Suprapubic skin (tissue), 4 donors: ENCODE data around the gene GAS2L3. TPM values are rescaled to one million over a fixed set of nuclear protein-coding genes. Genes with fewer than 3 reads are reported as not detected.
"Not testable (repeated sequence)": the region's sequence is repeated elsewhere in the genome, so short reads cannot be mapped to it uniquely, and the experiment has no call there.

Experiments used
- DNase-seq, 2 donors: peaks; one replicate each; pipeline ENCODE4 v3.0.0-alpha.2; 2019; ENCODE audit warnings: low spot score in 2 of 2
- H3K27ac ChIP-seq: fragments of 200-600 bp; sonication (generic); one replicate; pipeline ENCODE4 v1.5.1; 2019
- H3K27me3 ChIP-seq: fragments of 200-600 bp; sonication (generic); one replicate; pipeline ENCODE4 v1.5.1; 2019
- H3K36me3 ChIP-seq: fragments of 200-600 bp; sonication (generic); one replicate; pipeline ENCODE4 v1.5.1; 2019
- H3K4me1 ChIP-seq: fragments of 200-600 bp; sonication (generic); one replicate; pipeline ENCODE4 v1.5.1; 2019
- H3K4me3 ChIP-seq: fragments of 200-600 bp; sonication (generic); one replicate; pipeline ENCODE4 v1.5.1; 2019; ENCODE audit warnings: mild to moderate bottlenecking
- H3K9me3 ChIP-seq: fragments of 200-600 bp; sonication (generic); one replicate; pipeline ENCODE4 v1.5.1; 2019
- CTCF ChIP-seq, 2 donors: fragments of 200-600 bp in 1 of 2; fragments of 450-650 bp in 1 of 2; sonication (generic) in 1 of 2; IDR thresholded peaks; one replicate each; pipeline ENCODE4 v1.5.1; 2016 to 2019; ENCODE audit warnings: antibody characterized with exemption in 2 of 2, mild to moderate bottlenecking in 1 of 2, moderate library complexity in 1 of 2
- EP300 ChIP-seq: sonication (generic); formaldehyde crosslinking; IDR thresholded peaks from one replicate; pipeline ENCODE4 v1.6.1; 2017; ENCODE audit warnings: antibody characterized with exemption
- POLR2A ChIP-seq, 2 donors: fragments of 450-650 bp; IDR thresholded peaks; one replicate each; pipeline ENCODE4 v1.6.1; 2017; ENCODE audit warnings: antibody characterized with exemption in 2 of 2, mild to moderate bottlenecking in 2 of 2, moderate library complexity in 2 of 2
- POLR2AphosphoS5 ChIP-seq, 3 donors: sonication (generic); formaldehyde crosslinking; IDR thresholded peaks; one replicate each; pipeline ENCODE4 v1.6.1; 2017; ENCODE audit warnings: antibody characterized with exemption in 3 of 3
- WGBS: methylation state at CpG from one replicate; pipeline ENCODE4 v1.1.5; 2018; 5-methylcytosine and 5-hydroxymethylcytosine counted together
- total RNA-seq, 4 donors: library from RNA; depleted of rRNA; stranded (reverse); fragments of >200 nt; gene quantifications; one replicate each; pipeline ENCODE4 v1.1.0, GENCODE V29; 2016

Gene GAS2L3
- total RNA-seq, 4 donors from 2014 or later, result 5.1 to 14.3 (median 5.7) TPM

- Histone ChIP-seq H3K27ac (no peak overlapping the region), H3K27me3 (no peaks in the 10 kb centered on the region), H3K36me3 (no peaks in the 10 kb centered on the region), H3K4me1 (no peaks in the 10 kb centered on the region), H3K9me3 (peaks cover 1% of the 10 kb centered on the region), H3K4me3 (peak overlapping the region; percentile 13)
- no peak for DNase-seq
- WGBS, result 48% methylated on average over 5 of the region's 5 CpGs
- no peak for TF ChIP-seq EP300
Measured at GRCh38 chr12:100593490-100593889, 20.0 kb downstream of the GAS2L3 start.

- Histone ChIP-seq H3K27me3 (no peaks in the 10 kb centered on the region), H3K27ac (no peak overlapping the region), H3K4me1 (no peaks in the 10 kb centered on the region), H3K36me3 (no peaks in the 10 kb centered on the region), H3K4me3 (no peak overlapping the region), H3K9me3 (no peaks in the 10 kb centered on the region)
- WGBS, result 85% methylated on average over 1 of the region's 1 CpG
- no peak for TF ChIP-seq CTCF (IDR thresholded peaks at IDR 0.05)
- TF ChIP-seq POLR2AphosphoS5 (IDR thresholded peaks at IDR 0.05), result no peak
- TF ChIP-seq POLR2A (IDR thresholded peaks at IDR 0.05), result no peak
- TF ChIP-seq EP300, result no peak
- DNase-seq, result no peak
Measured at GRCh38 chr12:100601626-100602025, 28.1 kb downstream of the GAS2L3 start.

GRCh38 chr12:100602997-100603396, 29.5 kb downstream of the GAS2L3 start:
- not testable (repeated sequence) for DNase-seq, H3K27me3 ChIP-seq, H3K4me3 ChIP-seq, H3K27ac ChIP-seq, H3K9me3 ChIP-seq, H3K36me3 ChIP-seq, H3K4me1 ChIP-seq
- WGBS, result 81% methylated on average over 1 of the region's 1 CpG

- Histone ChIP-seq H3K4me3 (no peak overlapping the region), H3K27me3 (no peaks in the 10 kb centered on the region), H3K9me3 (no peaks in the 10 kb centered on the region), H3K4me1 (no peaks in the 10 kb centered on the region), H3K36me3 (peaks cover 6% of the 10 kb centered on the region), H3K27ac (no peak overlapping the region)
- DNase-seq, result no peak
- TF ChIP-seq EP300 (no peak), POLR2A (IDR thresholded peaks at IDR 0.05) (no peak), CTCF (IDR thresholded peaks at IDR 0.05) (no peak), POLR2AphosphoS5 (IDR thresholded peaks at IDR 0.05) (no peak)
- 100% methylated on average over 1 of the region's 1 CpG for WGBS
Measured at GRCh38 chr12:100608776-100609175, 35.3 kb downstream of the GAS2L3 start.

- Histone ChIP-seq H3K9me3 (no peaks in the 10 kb centered on the region), H3K27ac (no peak overlapping the region), H3K4me3 (no peak overlapping the region), H3K4me1 (no peaks in the 10 kb centered on the region), H3K27me3 (no peaks in the 10 kb centered on the region), H3K36me3 (peaks cover 6% of the 10 kb centered on the region)
- DNase-seq, result no peak
- 81% methylated on average over 4 of the region's 4 CpGs for WGBS
- TF ChIP-seq EP300 (no peak), POLR2AphosphoS5 (IDR thresholded peaks at IDR 0.05) (no peak), POLR2A (IDR thresholded peaks at IDR 0.05) (no peak), CTCF (IDR thresholded peaks at IDR 0.05) (no peak)
Measured at GRCh38 chr12:100610666-100611430, 37.4 kb downstream of the GAS2L3 start.

GRCh38 chr12:100612606-100613005, 39.1 kb downstream of the GAS2L3 start:
- DNase-seq, result no peak
- Histone ChIP-seq H3K4me3 (no peak overlapping the region), H3K36me3 (peaks cover 6% of the 10 kb centered on the region), H3K4me1 (no peaks in the 10 kb centered on the region), H3K27me3 (no peaks in the 10 kb centered on the region), H3K9me3 (no peaks in the 10 kb centered on the region), H3K27ac (no peak overlapping the region)
- WGBS, result 95% methylated on average over 3 of the region's 3 CpGs
- no peak for TF ChIP-seq CTCF (IDR thresholded peaks at IDR 0.05)
- no peak for TF ChIP-seq POLR2A (IDR thresholded peaks at IDR 0.05)
- TF ChIP-seq POLR2AphosphoS5 (IDR thresholded peaks at IDR 0.05), result no peak
- TF ChIP-seq EP300, result no peak
